B cell (primary cell): ENCODE data around the gene SNRNP27. TPM values are rescaled to one million over a fixed set of nuclear protein-coding genes. Genes with fewer than 3 reads are reported as not detected.

Source experiments
- ATAC-seq: fragments of 200-7000 bp; cut with Tn5 transposase; one replicate; pipeline ENCODE4 v1.10.0; 2021; ENCODE audit warnings: low read depth, mild to moderate bottlenecking, moderate number of reproducible peaks, moderate library complexity
- CTCF ChIA-PET: fragments of 350-600 bp; sonication (Branson Sonifier 250); formaldehyde crosslinking; loops from one replicate; lab custom pipeline; 2021; ENCODE audit warnings: antibody characterized with exemption, inconsistent platforms; lab: Charles Lee
- POLR2A ChIA-PET: fragments of 350-600 bp; sonication (Branson Sonifier 250); formaldehyde crosslinking; loops from one replicate; lab custom pipeline; 2021; ENCODE audit warnings: antibody characterized with exemption; lab: Charles Lee
- DNase-seq: peaks from one replicate; pipeline ENCODE4 v3.0.0; 2013
- H2AFZ ChIP-seq: 2 replicates; pipeline ENCODE4 v1.6.1; 2012; ENCODE audit warnings: mild to moderate bottlenecking, low read depth, low read length; ENCODE audit not compliant: insufficient read depth, poor library complexity, severe bottlenecking
- H3K27ac ChIP-seq, 2 donors: 1 replicate in 1 of 2; 2 replicates in 1 of 2; pipeline ENCODE4 v1.5.1; 2012 to 2013; ENCODE audit warnings: low read length in 2 of 2, mild to moderate bottlenecking in 2 of 2, moderate library complexity in 1 of 2
- H3K27me3 ChIP-seq, 4 experiments: fragments of 200-600 bp in 1 of 4; sonication (generic) in 1 of 4; replicated peaks in 1 of 4; 1 replicate in 2 of 4; 2 replicates in 2 of 4; pipeline versions ENCODE4 v1.6.1 to v1.7.0; 2013 to 2016; ENCODE audit warnings: low read length in 3 of 4, mild to moderate bottlenecking in 2 of 4, mixed read lengths in 1 of 4, moderate library complexity in 1 of 4; ENCODE audit not compliant: insufficient read depth in 4 of 4, control insufficient read depth in 3 of 4; ENCODE audit errors: control extremely low read depth in 1 of 4
- H3K36me3 ChIP-seq, 2 experiments: replicated peaks in 1 of 2; 1 replicate in 1 of 2; 2 replicates in 1 of 2; pipeline versions ENCODE4 v1.6.1 to v1.7.1; 2013; ENCODE audit warnings: low read length in 1 of 2; ENCODE audit not compliant: insufficient read depth in 2 of 2, control insufficient read depth in 1 of 2; ENCODE audit errors: control extremely low read depth in 1 of 2, extremely low read depth in 1 of 2
- H3K4me1 ChIP-seq, 2 donors: fragments of 200-600 bp in 1 of 2; sonication (generic) in 1 of 2; 1 replicate in 1 of 2; 2 replicates in 1 of 2; pipeline versions ENCODE4 v1.5.1 to v1.6.1; 2013 to 2017; ENCODE audit warnings: low read length in 2 of 2; ENCODE audit not compliant: control insufficient read depth in 2 of 2, insufficient read depth in 2 of 2
- H3K4me2 ChIP-seq: replicated peaks from 2 replicates; pipeline ENCODE3; 2012; ENCODE audit warnings: mild to moderate bottlenecking, low read depth, low read length; ENCODE audit not compliant: poor library complexity, severe bottlenecking
- H3K4me3 ChIP-seq, 5 experiments: fragments of 200-600 bp in 1 of 5; sonication (generic) in 1 of 5; 1 replicate in 3 of 5; 2 replicates in 2 of 5; pipeline versions ENCODE4 v1.5.1 to v1.7.0; 2011 to 2016; ENCODE audit warnings: low read length in 4 of 5, mild to moderate bottlenecking in 4 of 5, low read depth in 2 of 5, control low read depth in 1 of 5, moderate library complexity in 1 of 5; ENCODE audit not compliant: insufficient read depth in 1 of 5; ENCODE audit errors: control extremely low read depth in 1 of 5, extremely low read depth in 1 of 5
- H3K79me2 ChIP-seq: fragments of 200-600 bp; sonication (generic); one replicate; pipeline ENCODE4 v1.6.0; 2016; ENCODE audit warnings: low read length; ENCODE audit not compliant: control insufficient read depth, insufficient read depth
- H3K9ac ChIP-seq: fragments of 200-600 bp; sonication (generic); 2 replicates; pipeline ENCODE4 v1.6.1; 2017; ENCODE audit warnings: mild to moderate bottlenecking, low read length, moderate library complexity
- H3K9me3 ChIP-seq, 3 donors: one replicate each; pipeline versions ENCODE4 v1.6.1 to v1.7.1; 2013; ENCODE audit warnings: low read length in 2 of 3; ENCODE audit not compliant: control insufficient read depth in 2 of 3, insufficient read depth in 1 of 3; ENCODE audit errors: control extremely low read depth in 1 of 3
- H4K20me1 ChIP-seq: 2 replicates; pipeline ENCODE4 v1.6.0; 2012; ENCODE audit warnings: mild to moderate bottlenecking, low read length; ENCODE audit not compliant: insufficient read depth, control insufficient read depth, poor library complexity, severe bottlenecking
- H3K27ac Mint-ChIP-seq: one replicate; pipeline ENCODE4 v1.8.0; 2021; ENCODE audit warnings: mixed read lengths
- H3K27me3 Mint-ChIP-seq: one replicate; pipeline ENCODE4 v1.8.0; 2021; ENCODE audit warnings: mixed read lengths
- H3K4me1 Mint-ChIP-seq: one replicate; pipeline ENCODE4 v1.8.0; 2021; ENCODE audit warnings: mixed read lengths
- H3K4me3 Mint-ChIP-seq: one replicate; pipeline ENCODE4 v1.8.0; 2021; ENCODE audit warnings: mixed read lengths
- H3K9me3 Mint-ChIP-seq: one replicate; pipeline ENCODE4 v1.8.0; 2022; ENCODE audit warnings: mixed read lengths; ENCODE audit not compliant: insufficient read depth
- CTCF ChIP-seq: fragments of 200-600 bp; IDR thresholded peaks from one replicate; pipeline ENCODE4 v1.8.0; 2022; ENCODE audit warnings: antibody characterized with exemption, mild to moderate bottlenecking
- EZH2 ChIP-seq: IDR thresholded peaks from 2 replicates; pipeline ENCODE4 v1.6.1; 2012; ENCODE audit warnings: borderline replicate concordance, low read depth, mild to moderate bottlenecking, moderate library complexity, low read length; ENCODE audit not compliant: insufficient read depth, poor library complexity, severe bottlenecking
- WGBS: methylation state at CpG from one replicate; pipeline ENCODE4 v1.1.5; 2013; ENCODE audit warnings: missing lambda C conversion rate; ENCODE audit not compliant: insufficient coverage; 5-methylcytosine and 5-hydroxymethylcytosine counted together
- intact Hi-C: fragments of 100-400 bp; cut with micrococcal nuclease; formaldehyde crosslinking; loops from one replicate; pipeline ENCODE4 v1.10.0; 2022
- polyA plus RNA-seq: library from polyadenylated mRNA; depleted of rRNA; stranded (reverse); fragments of >200 nt; gene quantifications from 2 replicates; pipeline ENCODE4 v1.2.3, GENCODE V29; 2012
- total RNA-seq, 2 donors: library from RNA; stranded (reverse); fragments of 120-200 nt in 1 of 2; gene quantifications; 1 replicate in 1 of 2; 2 replicates in 1 of 2; pipeline versions ENCODE4 v1.2.3 to v1.2.4, GENCODE V29; 2013 to 2022

Gene SNRNP27
- total and polyA plus RNA-seq, 2 donors (not counting 1 experiment from before 2014, with no cell fraction given), result 20.5 to 54.8 TPM

GRCh38 chr2:69914950-69915945, 21.5 kb downstream of the SNRNP27 start, which contains the start of gene MXD1:
TSS of gene MXD1 (plus strand) at chr2:69915109. CDS start at chr2:69915331, 222 bp downstream.
- peak within 1 kb of the TSS; percentile 93 for H3K4me2 ChIP-seq
- TF ChIP-seq CTCF (no peak), EZH2 (no peak)
- no peaks in the 10 kb centered on the region for H3K27me3 ChIP-seq
- H2AFZ ChIP-seq, result peak within 1 kb of the TSS; percentile 87
- peaks cover 19% of the 10 kb centered on the region for H3K79me2 ChIP-seq
- peak within 1 kb of the TSS; percentile 96 for H3K9ac ChIP-seq
- intact Hi-C loops, result loop anchor here (1.0 to 2.0 kb wide), 9 partner anchors 13 to 528 kb away; partner anchors contain the start of genes C2orf42, GFPT1, SNRPG and TIA1
- peak within 1 kb of the TSS; percentile 93 to 97 for H3K27ac ChIP-seq
- Mint-ChIP-seq H3K4me1 (peaks cover 29% of the 10 kb centered on the region), H3K27me3 (no peaks in the 10 kb centered on the region), H3K9me3 (no peaks in the 10 kb centered on the region), H3K4me3 (peak within 1 kb of the TSS; percentile 82), H3K27ac (peak within 1 kb of the TSS; percentile 79)
- peak within 1 kb of the TSS; percentile 80 to 94 (median 92) for H3K4me3 ChIP-seq
- DNase-seq, result no peak
- POLR2A ChIA-PET, result interaction anchor here (0.5 to 3.1 kb wide), 21 partner anchors 22 to 387 kb away, joined by 3 to 60 read pairs (median 6); partner anchors contain the start of genes C2orf42, FAM136A, PCBP1 and PCYOX1
- no peaks in the 10 kb centered on the region for H3K9me3 ChIP-seq
- H3K4me1 ChIP-seq, result peaks cover 18% of the 10 kb centered on the region in 2 donors
- CTCF ChIA-PET, result interaction anchor here (0.6 to 6.8 kb wide), 24 partner anchors 13 to 387 kb away, joined by 3 to 131 read pairs (median 6); partner anchors contain the start of genes C2orf42, FAM136A, PCBP1 and SNRPG
- WGBS, result under 1% methylated on average over 80 of the region's 81 CpGs
- no peak for ATAC-seq
- H3K36me3 ChIP-seq, result peaks cover 1 to 18% of the 10 kb centered on the region in 2 experiments
- no peaks in the 10 kb centered on the region for H4K20me1 ChIP-seq
